Uterus (tissue), 2 donors: ENCODE results near the gene E2F4.

Experiments
- POLR2A ChIP-seq, 2 donors: fragments of 450-650 bp; IDR thresholded peaks; one replicate each; pipeline ENCODE4 v1.6.1; 2016; ENCODE audit warnings: antibody characterized with exemption in 2 of 2, mild to moderate bottlenecking in 1 of 2, moderate library complexity in 1 of 2
- TF ChIP-seq, protein P1 (sequence below), 4 experiments: fragments of 200-600 bp in 2 of 4; fragments of 450-650 bp in 2 of 4; sonication (generic) in 2 of 4; IDR thresholded peaks; one replicate each; pipeline ENCODE4 v1.5.1; 2016 to 2019; ENCODE audit warnings: antibody characterized with exemption in 4 of 4, mild to moderate bottlenecking in 2 of 4, moderate library complexity in 1 of 4

DNA sequence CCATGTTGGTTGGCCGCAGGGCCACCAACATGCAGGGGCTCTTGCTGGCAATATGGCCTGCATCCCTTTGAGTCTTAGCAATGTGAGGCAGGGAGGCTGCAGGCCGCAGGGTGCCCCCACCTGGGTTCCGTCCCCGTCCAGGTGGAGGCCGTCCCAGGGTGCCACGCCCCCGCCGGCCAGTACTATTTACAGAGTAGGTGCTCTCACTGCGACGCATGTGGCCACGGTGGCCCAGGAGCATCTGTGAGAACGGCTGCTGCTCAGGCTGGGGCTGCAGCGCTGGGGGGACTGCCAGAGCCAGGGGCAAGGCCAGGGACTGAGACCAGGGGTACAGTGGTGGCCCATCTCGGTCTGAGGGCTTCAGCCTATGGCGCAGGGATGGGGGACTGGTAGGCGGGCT is 11.8 kb upstream of the E2F4 start:
- TF ChIP-seq, protein P1, sequence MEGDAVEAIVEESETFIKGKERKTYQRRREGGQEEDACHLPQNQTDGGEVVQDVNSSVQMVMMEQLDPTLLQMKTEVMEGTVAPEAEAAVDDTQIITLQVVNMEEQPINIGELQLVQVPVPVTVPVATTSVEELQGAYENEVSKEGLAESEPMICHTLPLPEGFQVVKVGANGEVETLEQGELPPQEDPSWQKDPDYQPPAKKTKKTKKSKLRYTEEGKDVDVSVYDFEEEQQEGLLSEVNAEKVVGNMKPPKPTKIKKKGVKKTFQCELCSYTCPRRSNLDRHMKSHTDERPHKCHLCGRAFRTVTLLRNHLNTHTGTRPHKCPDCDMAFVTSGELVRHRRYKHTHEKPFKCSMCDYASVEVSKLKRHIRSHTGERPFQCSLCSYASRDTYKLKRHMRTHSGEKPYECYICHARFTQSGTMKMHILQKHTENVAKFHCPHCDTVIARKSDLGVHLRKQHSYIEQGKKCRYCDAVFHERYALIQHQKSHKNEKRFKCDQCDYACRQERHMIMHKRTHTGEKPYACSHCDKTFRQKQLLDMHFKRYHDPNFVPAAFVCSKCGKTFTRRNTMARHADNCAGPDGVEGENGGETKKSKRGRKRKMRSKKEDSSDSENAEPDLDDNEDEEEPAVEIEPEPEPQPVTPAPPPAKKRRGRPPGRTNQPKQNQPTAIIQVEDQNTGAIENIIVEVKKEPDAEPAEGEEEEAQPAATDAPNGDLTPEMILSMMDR (IDR thresholded peaks at IDR 0.05): no peak
- TF ChIP-seq POLR2A (IDR thresholded peaks at IDR 0.05): no peak
